NCI-H446 (cell line): ENCODE measurements around the gene WDFY4.

Experiments
- DNase-seq, 2 experiments: peaks; one replicate each; lab custom pipeline; 2025; lab: John Stamatoyannopoulos, UW

Gene WDFY4

DNA sequence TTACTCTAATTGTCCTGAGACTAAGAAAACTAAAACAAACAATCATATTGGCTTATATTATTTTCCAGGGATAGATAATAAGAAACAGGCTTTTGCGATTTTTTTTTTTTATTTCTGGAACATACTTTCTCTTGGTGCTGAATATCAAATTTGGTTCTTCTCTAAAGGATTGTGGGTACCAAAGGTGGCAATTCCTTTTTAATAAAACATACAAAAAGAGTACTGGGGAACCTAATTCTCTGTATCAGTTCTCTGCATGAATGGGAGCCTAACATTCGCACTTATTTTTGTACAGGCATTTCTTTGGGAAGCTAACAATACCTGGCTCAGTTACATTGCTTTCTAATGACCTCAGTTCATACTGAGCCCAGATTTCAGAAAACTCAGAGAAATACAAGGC lies 222.2 kb downstream of the WDFY4 start:
- DNase-seq, result no peak

DNA sequence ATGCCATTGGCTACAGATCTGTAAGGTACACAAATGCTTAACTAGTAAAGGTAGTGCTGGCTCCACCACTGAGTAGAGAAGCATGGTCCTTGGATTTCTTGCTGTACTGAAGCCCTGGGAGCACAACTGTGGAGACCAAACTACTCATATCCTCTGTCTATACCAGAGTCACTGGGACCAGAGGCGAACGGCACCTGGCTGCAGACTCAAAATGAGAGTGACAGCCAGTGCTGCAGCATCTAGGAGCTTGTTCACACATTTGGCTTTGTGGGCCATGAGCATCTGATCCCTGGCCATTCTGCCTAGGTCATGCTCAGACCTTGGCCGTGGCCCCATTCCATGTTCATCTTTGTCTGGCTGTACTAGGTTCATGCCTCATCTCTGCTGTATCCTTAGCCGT lies 223.1 kb downstream of the WDFY4 start:
- no peak for DNase-seq

GRCh38 chr10:48910548-48910947 lies 225.9 kb downstream of the WDFY4 start:
- DNase-seq, result no peak

GRCh38 chr10:48913674-48914073 lies 229.0 kb downstream of the WDFY4 start:
- DNase-seq, result no peak

DNA sequence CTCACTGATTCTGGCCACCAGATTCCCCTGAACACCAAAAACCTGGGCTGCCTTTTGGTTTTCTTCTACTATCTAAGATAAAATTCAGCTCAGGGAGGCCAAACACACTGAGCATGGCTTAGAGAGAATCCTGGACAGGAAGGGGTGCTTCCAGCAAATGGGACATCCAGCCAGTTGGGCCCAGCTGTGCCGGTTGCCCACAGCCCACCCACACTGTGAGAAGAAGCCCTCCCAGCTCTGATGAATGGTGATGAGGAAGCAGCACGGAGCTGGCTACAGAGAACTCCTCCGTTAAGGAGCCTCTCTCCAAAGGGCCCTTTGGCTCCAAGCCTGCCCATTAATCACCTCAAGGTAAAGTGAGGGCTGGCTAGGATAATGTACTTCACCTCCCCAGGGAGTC lies 239.1 kb downstream of the WDFY4 start:
- no peak for DNase-seq

- DNase-seq, result no peak
Measured at GRCh38 chr10:48924988-48925387, 240.3 kb downstream of the WDFY4 start.

GRCh38 chr10:48926255-48926654 lies 241.6 kb downstream of the WDFY4 start:
- peak; percentile 3 to 44 for DNase-seq

DNA sequence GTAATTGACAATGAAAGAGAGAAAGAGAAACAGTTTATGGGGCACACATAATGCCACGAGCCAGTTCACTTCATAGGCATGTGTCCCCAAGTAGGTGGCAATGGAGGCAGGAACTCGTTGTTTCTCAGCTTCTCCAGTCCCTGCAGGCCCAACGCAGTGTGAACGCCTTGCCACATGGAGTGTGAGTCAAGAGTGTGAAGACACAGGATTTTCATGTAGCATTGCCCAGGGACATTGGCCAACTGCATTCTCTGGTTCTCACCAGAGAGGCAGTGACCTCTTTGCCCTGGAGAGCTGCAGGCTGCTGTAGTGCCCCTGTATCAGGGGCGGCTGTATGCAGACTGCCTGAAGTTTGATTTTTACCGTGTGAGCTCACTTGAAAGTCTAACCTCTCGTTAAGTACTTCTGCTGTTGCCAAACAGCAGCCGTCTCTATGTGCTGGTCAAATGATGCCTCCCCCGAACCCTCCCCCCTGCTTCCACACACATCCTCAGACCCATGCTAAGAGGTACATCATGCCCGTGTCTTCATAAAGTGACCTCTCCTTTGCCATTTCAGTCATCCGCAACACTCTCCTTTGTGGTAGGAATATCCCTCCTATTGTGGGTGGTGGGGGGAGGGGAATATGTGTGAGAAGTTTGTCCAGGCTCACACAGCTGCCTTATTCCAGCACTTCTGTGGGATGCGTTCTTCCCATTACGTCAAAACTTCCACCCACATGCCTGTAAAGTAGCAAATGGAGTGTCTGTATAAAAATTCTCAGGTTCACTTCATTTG lies 242.3 kb downstream of the WDFY4 start:
- no peak for DNase-seq

GRCh38 chr10:48929413-48929990 lies 244.8 kb downstream of the WDFY4 start:
- DNase-seq, result no peak

- no peak for DNase-seq
Measured at GRCh38 chr10:48931188-48931587, 246.5 kb downstream of the WDFY4 start.

DNA sequence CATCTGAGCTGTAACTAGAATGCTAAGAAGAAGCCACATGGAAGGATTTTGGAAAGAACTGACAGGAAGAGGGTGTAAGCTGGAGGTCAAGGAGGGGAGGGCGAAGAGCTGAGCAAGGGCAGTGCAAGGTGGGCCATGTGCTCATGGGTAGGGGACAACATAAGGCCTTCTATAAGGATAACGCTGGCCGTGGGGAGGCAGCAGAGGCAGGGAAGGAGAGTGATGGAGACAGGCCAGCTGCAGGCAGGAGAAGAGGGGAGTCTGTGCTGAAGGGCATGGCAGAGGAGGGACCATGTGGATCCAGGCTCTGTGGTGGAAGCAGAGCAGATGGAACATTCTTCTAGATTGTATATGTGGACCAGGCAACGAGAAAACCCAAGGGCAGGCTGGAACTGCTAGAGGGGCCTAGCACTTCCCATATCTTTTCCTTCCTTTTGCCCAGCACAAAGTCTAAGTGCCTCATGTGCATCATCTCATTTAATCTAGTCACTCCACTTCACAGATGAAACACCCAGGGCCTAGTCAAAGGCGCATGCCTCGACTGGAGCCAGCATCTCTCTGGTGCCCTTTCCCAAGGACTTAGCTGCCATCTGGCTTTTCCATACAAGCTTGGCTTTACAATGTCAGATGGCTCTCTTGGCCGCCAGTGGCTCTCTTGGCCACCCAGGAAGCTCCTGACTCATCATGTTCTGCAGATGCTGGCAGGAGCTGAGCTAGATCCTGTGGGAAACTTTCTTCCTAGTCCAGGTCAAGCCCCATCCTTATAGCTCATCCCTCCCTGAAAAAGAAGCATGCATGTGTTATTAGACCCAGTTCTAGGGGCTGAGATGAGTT lies 248.4 kb downstream of the WDFY4 start:
- DNase-seq, result peak; percentile 57 to 91

DNA sequence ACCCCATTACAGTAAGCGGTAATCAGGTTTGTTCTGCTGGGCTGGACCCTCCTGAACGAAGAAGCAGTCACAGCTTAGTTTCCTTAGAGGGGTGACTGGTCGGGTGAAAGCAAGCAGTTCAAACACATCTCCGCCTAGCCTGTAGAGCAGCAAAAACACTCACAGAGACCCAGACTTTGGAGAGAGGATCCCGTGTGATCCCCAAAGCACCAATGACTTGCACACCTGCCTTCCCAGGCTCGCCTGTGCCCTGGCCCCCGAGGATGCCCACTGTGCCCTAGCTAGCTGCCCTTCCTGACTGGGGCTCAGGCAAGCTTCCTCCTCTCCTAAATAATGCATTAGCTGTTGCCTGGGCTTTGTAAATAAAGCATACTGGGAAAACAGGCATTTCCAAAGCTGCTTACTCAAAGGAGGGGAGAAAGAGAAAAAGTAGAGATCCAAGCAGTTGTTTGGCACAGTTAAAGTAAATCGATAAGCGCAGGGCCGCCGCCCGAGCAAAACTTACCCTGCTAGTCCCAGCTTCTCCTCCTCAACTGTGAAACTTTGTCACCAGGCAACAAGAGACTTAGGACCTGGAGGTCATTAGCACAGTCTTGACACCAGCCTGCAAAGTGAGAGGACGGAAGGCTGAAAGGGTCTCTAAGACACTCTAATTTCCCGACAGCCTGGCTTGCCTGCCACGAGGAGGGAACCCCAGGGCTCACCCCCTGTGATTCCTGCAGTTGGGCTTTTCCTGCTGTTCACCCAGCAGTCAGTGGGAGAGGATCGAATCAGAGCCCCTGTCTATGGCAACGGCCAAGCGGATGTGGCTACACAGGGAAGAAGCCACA lies 250.2 kb downstream of the WDFY4 start:
- no peak for DNase-seq

GRCh38 chr10:48935577-48935976 lies 250.9 kb downstream of the WDFY4 start:
- no peak for DNase-seq

DNA sequence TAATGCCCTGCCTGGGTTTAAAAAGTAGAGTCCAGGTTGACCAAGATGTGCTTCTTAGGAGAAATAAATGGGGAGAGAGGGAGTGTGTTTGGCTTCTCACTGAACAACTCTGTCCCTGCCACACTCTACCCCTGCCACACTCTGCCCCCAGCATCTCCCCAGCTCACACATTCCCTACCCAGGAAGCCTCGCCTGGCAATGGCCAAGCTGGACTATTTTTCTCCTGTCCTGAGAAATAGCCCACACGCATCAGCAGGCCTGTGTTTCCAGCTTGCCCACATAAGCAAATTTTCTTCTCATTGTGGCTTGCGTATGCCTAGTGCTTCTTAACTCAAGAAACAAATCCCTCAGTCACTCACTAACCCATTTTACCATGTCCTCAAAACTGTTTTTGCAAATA lies 253.1 kb downstream of the WDFY4 start:
- no peak for DNase-seq

DNA sequence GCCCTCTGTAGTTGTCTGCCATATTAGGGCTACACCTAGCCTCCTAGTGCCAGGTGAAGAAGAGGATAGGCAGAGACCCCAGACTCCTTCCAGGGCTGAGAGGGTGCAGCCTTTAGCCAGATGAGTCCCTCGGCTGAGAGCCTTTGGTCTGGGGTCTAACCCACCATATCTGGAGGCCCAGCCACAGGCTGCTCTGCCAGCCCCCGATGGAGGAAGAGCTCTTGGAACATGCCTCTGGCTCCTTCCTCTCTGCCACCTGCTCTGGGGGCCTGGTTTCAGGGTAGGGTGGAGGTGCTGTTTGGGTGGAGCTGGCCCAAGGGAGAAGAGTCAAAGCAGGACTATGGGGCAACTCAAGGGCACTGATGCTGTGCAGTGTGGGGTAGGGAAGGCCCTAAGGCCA lies 253.6 kb downstream of the WDFY4 start:
- DNase-seq, result no peak

DNA sequence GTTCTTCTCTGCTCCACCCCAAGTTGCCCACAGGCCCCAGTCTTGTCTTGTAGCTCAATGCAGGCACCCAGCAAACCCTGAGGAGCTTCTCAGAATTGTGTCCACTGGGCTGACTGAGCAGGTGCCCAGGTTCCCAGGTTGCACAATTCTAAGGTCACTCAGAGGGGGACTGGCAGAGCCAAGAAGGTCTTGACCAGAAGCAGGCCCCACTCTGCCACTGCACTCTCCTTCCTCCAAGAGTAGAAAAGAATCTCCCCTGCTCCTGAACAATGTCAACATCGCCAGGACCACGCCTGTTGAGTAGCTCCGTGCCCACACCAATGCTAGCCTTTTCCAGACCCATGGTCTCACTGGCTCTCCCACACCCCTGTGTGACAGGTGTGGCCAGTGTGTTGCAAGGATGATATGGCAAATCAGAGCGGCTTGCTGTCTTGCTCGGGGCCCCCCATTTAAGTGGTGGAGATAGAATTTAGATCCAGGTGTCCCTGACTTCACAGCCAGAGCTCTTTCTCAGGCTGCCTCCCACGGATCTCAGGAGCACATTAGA lies 254.4 kb downstream of the WDFY4 start:
- no peak for DNase-seq

GRCh38 chr10:48939790-48940325 lies 255.2 kb downstream of the WDFY4 start, which contains the start of gene LRRC18:
TSS of gene LRRC18 (minus strand) at chr10:48939840. CDS start at chr10:48914155, 25,685 bp downstream.
- no peak for DNase-seq

GRCh38 chr10:48940372-48940771 lies 255.7 kb downstream of the WDFY4 start:
- DNase-seq, result no peak

- no peak for DNase-seq
Measured at GRCh38 chr10:48940958-48941357, 256.3 kb downstream of the WDFY4 start.

DNA sequence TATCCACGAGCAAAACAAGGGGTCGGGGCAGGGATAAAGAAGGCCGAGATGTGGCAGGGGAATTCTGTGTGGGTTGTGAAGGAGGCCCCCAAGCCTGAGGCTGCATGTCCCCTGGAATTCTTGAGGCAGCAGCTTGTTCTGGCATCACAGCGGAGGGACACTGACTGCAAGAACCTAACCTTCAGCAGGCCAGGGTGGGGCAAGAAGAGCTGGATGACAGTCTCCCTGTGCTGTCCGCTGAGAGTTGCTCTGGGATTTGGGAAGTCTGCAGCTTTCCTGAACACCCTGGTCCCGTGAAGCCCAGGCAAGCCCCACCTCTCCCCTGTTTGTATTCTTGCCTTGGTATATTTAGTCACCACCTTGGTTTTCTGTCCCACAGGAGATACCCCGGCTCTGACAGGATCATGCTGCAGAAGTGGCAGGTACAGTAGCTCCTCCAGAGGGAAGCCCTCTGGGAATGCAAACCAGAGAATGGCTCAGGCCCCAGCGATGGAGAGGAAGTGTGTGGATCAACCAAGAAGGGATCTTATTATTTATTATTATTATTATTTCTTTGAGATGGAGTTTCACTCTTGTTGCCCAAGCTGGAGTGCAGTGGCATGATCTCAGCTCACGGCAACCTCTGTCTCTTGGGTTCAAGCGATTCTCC lies 256.9 kb downstream of the WDFY4 start:
- DNase-seq, result no peak

DNA sequence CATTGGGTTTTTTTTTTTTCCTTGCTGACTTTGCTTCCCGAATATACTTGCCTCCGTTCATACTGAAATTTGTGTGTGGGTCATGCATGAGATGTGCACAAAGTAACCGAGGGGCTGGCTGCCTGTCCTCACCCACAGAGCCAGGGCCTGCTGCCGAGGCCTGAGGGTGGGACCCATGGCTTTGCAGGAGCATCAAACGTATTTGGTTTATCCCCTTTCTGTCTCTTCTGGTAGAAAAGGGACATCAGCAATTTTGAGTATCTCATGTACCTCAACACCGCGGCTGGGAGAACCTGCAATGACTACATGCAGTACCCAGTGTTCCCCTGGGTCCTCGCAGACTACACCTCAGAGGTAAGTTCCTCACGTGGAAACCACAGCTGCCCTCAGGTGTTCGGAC lies 258.4 kb downstream of the WDFY4 start:
- no peak for DNase-seq
